Bronchial epithelial cell (primary cell): ENCODE data around the gene LUZP2. TPM values are rescaled to one million over a fixed set of nuclear protein-coding genes. Genes with fewer than 3 reads are reported as not detected.
A peak's percentile ranks its signal among the peaks of the same experiment; 100 is the strongest.
"Not testable (repeated sequence)": the region's sequence is repeated elsewhere in the genome, so short reads cannot be mapped to it uniquely, and the experiment has no call there.

Source experiments
- DNase-seq: peaks from one replicate; pipeline ENCODE4 v3.0.0-alpha.2; 2010; ENCODE audit warnings: low read depth
- FAIRE-seq: peaks from 2 replicates; lab custom pipeline; 2011; peaks lifted over from hg19 to GRCh38; lab: Jason Lieb, UNC
- H3K27me3 ChIP-seq: 2 replicates; pipeline ENCODE4 v1.5.1; 2011; ENCODE audit warnings: low read length; ENCODE audit not compliant: control insufficient read depth, insufficient read depth
- H3K36me3 ChIP-seq: 2 replicates; pipeline ENCODE4 v1.5.1; 2011; ENCODE audit warnings: low read length; ENCODE audit not compliant: control insufficient read depth, insufficient read depth
- H3K4me3 ChIP-seq: 2 replicates; pipeline ENCODE4 v1.5.1; 2011; ENCODE audit warnings: mild to moderate bottlenecking, low read depth, low read length, control low read depth
- CTCF ChIP-seq: IDR thresholded peaks from 2 replicates; pipeline ENCODE4 v1.5.1; 2011; ENCODE audit warnings: mild to moderate bottlenecking, moderate library complexity, low read length, control low read depth, inconsistent platforms; ENCODE audit not compliant: insufficient read depth, severe bottlenecking
- total RNA-seq: library from RNA; depleted of rRNA; stranded (reverse); fragments of >200 nt; gene quantifications from 2 replicates; pipeline ENCODE4 v1.2.1, GENCODE V29; 2014

LUZP2 gene
- total RNA-seq, 1 donor from 2014 or later = not detected

- Histone ChIP-seq H3K36me3 (no peaks in the 10 kb centered on the region), H3K27me3 (no peaks in the 10 kb centered on the region), H3K4me3 (no peak overlapping the region)
- no peak for TF ChIP-seq CTCF
- DNase-seq (no peak), FAIRE-seq (no peak)
Observed at GRCh38 chr11:24934733-24935439, 438.0 kb downstream of the LUZP2 start.

- no peak for FAIRE-seq
- no peaks in the 10 kb centered on the region for H3K27me3 ChIP-seq
- TF ChIP-seq CTCF = no peak
Observed at GRCh38 chr11:24944891-24945290, 448.0 kb downstream of the LUZP2 start.

GRCh38 chr11:24949406-24949805, 452.6 kb downstream of the LUZP2 start:
- no peaks in the 10 kb centered on the region for H3K36me3 ChIP-seq
- no peaks in the 10 kb centered on the region for H3K27me3 ChIP-seq
- peak; percentile 63 for DNase-seq
- H3K4me3 ChIP-seq = no peak overlapping the region
- no peak for TF ChIP-seq CTCF
- no peak for FAIRE-seq

More at GRCh38 chr11:24944891-24945290, 448.0 kb downstream of the LUZP2 start:
- no peak overlapping the region for H3K4me3 ChIP-seq
- no peak for DNase-seq
- no peaks in the 10 kb centered on the region for H3K36me3 ChIP-seq

GRCh38 chr11:24963852-24964251, 467.0 kb downstream of the LUZP2 start:
- Histone ChIP-seq H3K36me3 (no peaks in the 10 kb centered on the region), H3K27me3 (no peaks in the 10 kb centered on the region), H3K4me3 (no peak overlapping the region)
- no peak for TF ChIP-seq CTCF
- DNase-seq = peak; percentile 3
- FAIRE-seq = no peak

GRCh38 chr11:24965748-24966147, 468.9 kb downstream of the LUZP2 start:
- Histone ChIP-seq H3K27me3 (no peaks in the 10 kb centered on the region), H3K4me3 (no peak overlapping the region), H3K36me3 (no peaks in the 10 kb centered on the region)
- DNase-seq = peak; percentile 21
- TF ChIP-seq CTCF = no peak
- FAIRE-seq = no peak

- DNase-seq, H3K36me3 ChIP-seq, H3K4me3 ChIP-seq, H3K27me3 ChIP-seq, FAIRE-seq: not testable (repeated sequence)
Observed at GRCh38 chr11:24993903-24994302, 497.1 kb downstream of the LUZP2 start.

GRCh38 chr11:24999929-25000328, 503.1 kb downstream of the LUZP2 start:
- H3K4me3 ChIP-seq, FAIRE-seq, H3K27me3 ChIP-seq, H3K36me3 ChIP-seq, DNase-seq: not testable (repeated sequence)
